GM21529 (cell line): ENCODE data around the gene C5orf63.
"Not testable (repeated sequence)": the region's sequence is repeated elsewhere in the genome, so short reads cannot be mapped to it uniquely, and the experiment has no call there.

ENCODE experiments used
- ATAC-seq: cut with Tn5 transposase; IDR thresholded peaks from one replicate; pipeline ENCODE4 v1.9.1; 2021; ENCODE audit not compliant: unreplicated experiment

C5orf63 gene

GRCh38 chr5:127038550-127038949 lies 34.8 kb downstream of the C5orf63 start:
- no peak for ATAC-seq

- ATAC-seq: no peak
These were observed 41.5 kb downstream of the C5orf63 start for GRCh38 chr5:127031863-127032232.

- ATAC-seq: peak; percentile 10
These were observed 42.0 kb downstream of the C5orf63 start for GRCh38 chr5:127031147-127031862.

GRCh38 chr5:127030259-127031146 lies 42.8 kb downstream of the C5orf63 start, which contains the start of gene MARCHF3:
MARCHF3 (minus strand) TSS chr5:127030558; CDS start chr5:126918171, 112,387 bp downstream.
- ATAC-seq: peak; percentile 96

- peak; percentile 14 for ATAC-seq
These were observed 43.6 kb downstream of the C5orf63 start for GRCh38 chr5:127029581-127030258.

- ATAC-seq: no peak
These were observed 44.4 kb downstream of the C5orf63 start for GRCh38 chr5:127028822-127029457.

GRCh38 chr5:127027539-127027938 lies 45.8 kb downstream of the C5orf63 start:
- no peak for ATAC-seq

GRCh38 chr5:127026166-127026565 lies 47.1 kb downstream of the C5orf63 start:
- no peak for ATAC-seq

- no peak for ATAC-seq
These were observed 47.8 kb downstream of the C5orf63 start for GRCh38 chr5:127025467-127025866.

GRCh38 chr5:127024821-127025220 lies 48.5 kb downstream of the C5orf63 start:
- ATAC-seq: no peak

GRCh38 chr5:127023552-127024191 lies 49.6 kb downstream of the C5orf63 start:
- not testable (repeated sequence) for ATAC-seq

GRCh38 chr5:127022846-127023245 lies 50.5 kb downstream of the C5orf63 start:
- ATAC-seq: no peak

- ATAC-seq: no peak
These were observed 53.4 kb downstream of the C5orf63 start for GRCh38 chr5:127019928-127020327.

- ATAC-seq: not testable (repeated sequence)
These were observed 56.6 kb downstream of the C5orf63 start for GRCh38 chr5:127016722-127017121.

- no peak for ATAC-seq
These were observed 57.6 kb downstream of the C5orf63 start for GRCh38 chr5:127015716-127016115.

GRCh38 chr5:127014573-127014972 lies 58.7 kb downstream of the C5orf63 start:
- ATAC-seq: no peak

- ATAC-seq: no peak
These were observed 59.9 kb downstream of the C5orf63 start for GRCh38 chr5:127013407-127013806.

GRCh38 chr5:127012916-127013315 lies 60.4 kb downstream of the C5orf63 start:
- ATAC-seq: no peak

- peak; percentile 79 for ATAC-seq
These were observed 61.2 kb downstream of the C5orf63 start for GRCh38 chr5:127011961-127012644.

- ATAC-seq: no peak
These were observed 62.1 kb downstream of the C5orf63 start for GRCh38 chr5:127011153-127011552.
